Neutrophil (primary cell): ENCODE data around the gene FABP2.
"Not testable (repeated sequence)": the region's sequence is repeated elsewhere in the genome, so short reads cannot be mapped to it uniquely, and the experiment has no call there.

Experiments
- H3K27ac ChIP-seq: fragments of 200-600 bp; sonication (generic); 2 replicates; pipeline ENCODE4 v1.5.1; 2016; ENCODE audit warnings: mild to moderate bottlenecking, moderate library complexity
- H3K27me3 ChIP-seq: fragments of 200-600 bp; sonication (generic); 2 replicates; pipeline ENCODE4 v1.6.0; 2016; ENCODE audit warnings: mild to moderate bottlenecking
- H3K36me3 ChIP-seq: fragments of 200-600 bp; sonication (generic); 2 replicates; pipeline ENCODE4 v1.5.1; 2017
- H3K4me1 ChIP-seq, 2 experiments: fragments of 200-600 bp in 1 of 2; sonication (generic) in 1 of 2; 1 replicate in 1 of 2; 2 replicates in 1 of 2; pipeline versions ENCODE4 v1.5.1 to v1.6.1; 2013 to 2016; ENCODE audit warnings: low read depth in 1 of 2, low read length in 1 of 2, mild to moderate bottlenecking in 1 of 2, moderate library complexity in 1 of 2; ENCODE audit not compliant: control insufficient read depth in 1 of 2, insufficient read depth in 1 of 2
- H3K4me3 ChIP-seq, 2 experiments: fragments of 200-600 bp in 1 of 2; sonication (generic) in 1 of 2; 1 replicate in 1 of 2; 2 replicates in 1 of 2; pipeline ENCODE4 v1.5.1; 2013 to 2016; ENCODE audit warnings: low read depth in 1 of 2, low read length in 1 of 2, mild to moderate bottlenecking in 1 of 2, moderate library complexity in 1 of 2
- H3K9me3 ChIP-seq: fragments of 200-600 bp; sonication (generic); 2 replicates; pipeline ENCODE4 v1.5.1; 2016
- CTCF ChIP-seq: fragments of 200-600 bp; sonication (generic); IDR thresholded peaks from 2 replicates; pipeline ENCODE4 v1.5.1; 2016; ENCODE audit warnings: antibody characterized with exemption

FABP2 gene

GRCh38 chr4:119321921-119322687, at the start of gene FABP2:
Gene FABP2, minus strand, starts transcription at chr4:119322138. Its CDS starts 36 bp downstream, at chr4:119322102.
- H3K27ac ChIP-seq, result no peak within 1 kb of the TSS
- no peak for TF ChIP-seq CTCF
- no peak within 1 kb of the TSS for H3K4me3 ChIP-seq
- no peaks in the 10 kb centered on the region for H3K27me3 ChIP-seq
- H3K4me1 ChIP-seq, result no peaks in the 10 kb centered on the region
- no peaks in the 10 kb centered on the region for H3K9me3 ChIP-seq
- no peaks in the 10 kb centered on the region for H3K36me3 ChIP-seq

GRCh38 chr4:119370951-119371683, 49.2 kb upstream of the FABP2 start:
- H3K9me3 ChIP-seq, H3K27me3 ChIP-seq, H3K36me3 ChIP-seq: not testable (repeated sequence)
- peak overlapping the region; percentile 29 to 48 for H3K4me3 ChIP-seq
- peaks cover 31 to 33% of the 10 kb centered on the region in 2 experiments for H3K4me1 ChIP-seq
- peak overlapping the region; percentile 86 for H3K27ac ChIP-seq

GRCh38 chr4:119370392-119370791, 48.5 kb upstream of the FABP2 start:
- not testable (repeated sequence) for H3K27me3 ChIP-seq, H3K36me3 ChIP-seq, H3K9me3 ChIP-seq
- Histone ChIP-seq H3K4me1 (peaks cover 31 to 33% of the 10 kb centered on the region in 2 experiments), H3K4me3 (peak overlapping the region; percentile 29 to 48), H3K27ac (peak overlapping the region; percentile 86)

GRCh38 chr4:119366802-119367201, 44.9 kb upstream of the FABP2 start:
- H3K4me1 ChIP-seq, result peaks cover 30 to 37% of the 10 kb centered on the region in 2 experiments
- H3K9me3 ChIP-seq, H3K27me3 ChIP-seq, H3K27ac ChIP-seq, H3K4me3 ChIP-seq, H3K36me3 ChIP-seq: not testable (repeated sequence)

- not testable (repeated sequence) for H3K4me3 ChIP-seq, H3K27ac ChIP-seq, H3K36me3 ChIP-seq, H3K27me3 ChIP-seq, H3K9me3 ChIP-seq
- peaks cover 4 to 13% of the 10 kb centered on the region in 2 experiments for H3K4me1 ChIP-seq
These were observed 42.3 kb upstream of the FABP2 start for GRCh38 chr4:119364203-119364602.

GRCh38 chr4:119363372-119363771, 41.4 kb upstream of the FABP2 start:
- not testable (repeated sequence) for H3K27ac ChIP-seq, H3K27me3 ChIP-seq, H3K4me3 ChIP-seq, H3K36me3 ChIP-seq, H3K9me3 ChIP-seq
- H3K4me1 ChIP-seq, result peaks cover 0 to 13% of the 10 kb centered on the region in 2 experiments

GRCh38 chr4:119362413-119362812, 40.5 kb upstream of the FABP2 start:
- not testable (repeated sequence) for H3K9me3 ChIP-seq, H3K4me3 ChIP-seq, H3K36me3 ChIP-seq, H3K27me3 ChIP-seq, H3K27ac ChIP-seq
- H3K4me1 ChIP-seq, result peaks cover 0 to 13% of the 10 kb centered on the region in 2 experiments

GRCh38 chr4:119359873-119360272, 37.9 kb upstream of the FABP2 start:
- not testable (repeated sequence) for H3K4me3 ChIP-seq, H3K27ac ChIP-seq, H3K27me3 ChIP-seq, H3K36me3 ChIP-seq, H3K9me3 ChIP-seq
- peaks cover 0 to 13% of the 10 kb centered on the region in 2 experiments for H3K4me1 ChIP-seq

- not testable (repeated sequence) for H3K4me3 ChIP-seq, H3K27me3 ChIP-seq, H3K36me3 ChIP-seq, H3K9me3 ChIP-seq, H3K27ac ChIP-seq, H3K4me1 ChIP-seq
These were observed 34.9 kb upstream of the FABP2 start for GRCh38 chr4:119356796-119357195.

- H3K27me3 ChIP-seq, H3K36me3 ChIP-seq, H3K4me1 ChIP-seq, H3K27ac ChIP-seq, H3K9me3 ChIP-seq, H3K4me3 ChIP-seq: not testable (repeated sequence)
These were observed 34.1 kb upstream of the FABP2 start for GRCh38 chr4:119356041-119356440.

- not testable (repeated sequence) for H3K4me1 ChIP-seq, H3K4me3 ChIP-seq, H3K27me3 ChIP-seq, H3K27ac ChIP-seq, H3K36me3 ChIP-seq, H3K9me3 ChIP-seq
These were observed 31.4 kb upstream of the FABP2 start for GRCh38 chr4:119353364-119353763.

- H3K27ac ChIP-seq, H3K27me3 ChIP-seq, H3K9me3 ChIP-seq: not testable (repeated sequence)
These were observed 26.2 kb upstream of the FABP2 start for GRCh38 chr4:119348169-119348568.

GRCh38 chr4:119343293-119343692, 21.4 kb upstream of the FABP2 start:
- not testable (repeated sequence) for H3K27me3 ChIP-seq, H3K36me3 ChIP-seq, H3K4me1 ChIP-seq, H3K9me3 ChIP-seq, H3K27ac ChIP-seq, H3K4me3 ChIP-seq

More at GRCh38 chr4:119348169-119348568, 26.2 kb upstream of the FABP2 start:
- not testable (repeated sequence) for H3K36me3 ChIP-seq, H3K4me1 ChIP-seq, H3K4me3 ChIP-seq
